HG03575 (cell line): ENCODE data around the gene FFAR4.

ENCODE experiments used
- ATAC-seq: cut with Tn5 transposase; IDR thresholded peaks from one replicate; pipeline ENCODE4 v1.9.1; 2021; ENCODE audit not compliant: unreplicated experiment, insufficient number of reproducible peaks, low FRiP score; ENCODE audit errors: extremely low read depth

FFAR4 gene

GRCh38 chr10:93567277-93568104 is 1.0 kb downstream of the FFAR4 start:
- no peak for ATAC-seq

- no peak for ATAC-seq
Observed at GRCh38 chr10:93568105-93568390, 1.6 kb downstream of the FFAR4 start.

- no peak for ATAC-seq
Observed at GRCh38 chr10:93570383-93570782, 3.9 kb downstream of the FFAR4 start.

- no peak for ATAC-seq
Observed at GRCh38 chr10:93572606-93573005, 6.1 kb downstream of the FFAR4 start.

GRCh38 chr10:93573051-93573909 is 6.8 kb downstream of the FFAR4 start:
- ATAC-seq, result no peak

GRCh38 chr10:93573924-93574323 is 7.5 kb downstream of the FFAR4 start:
- no peak for ATAC-seq

GRCh38 chr10:93576888-93577287 is 10.4 kb downstream of the FFAR4 start:
- ATAC-seq, result no peak

- ATAC-seq, result no peak
Observed at GRCh38 chr10:93577565-93577964, 11.1 kb downstream of the FFAR4 start.

GRCh38 chr10:93579089-93579488 is 12.6 kb downstream of the FFAR4 start:
- ATAC-seq, result no peak

GRCh38 chr10:93579985-93580711 is 13.7 kb downstream of the FFAR4 start:
- ATAC-seq, result no peak

GRCh38 chr10:93580828-93581227 is 14.4 kb downstream of the FFAR4 start:
- ATAC-seq, result no peak

- no peak for ATAC-seq
Observed at GRCh38 chr10:93584445-93584844, 18.0 kb downstream of the FFAR4 start.

- ATAC-seq, result no peak
Observed at GRCh38 chr10:93589648-93590562, 23.4 kb downstream of the FFAR4 start.

GRCh38 chr10:93590638-93591037 is 24.2 kb downstream of the FFAR4 start:
- no peak for ATAC-seq

- ATAC-seq, result no peak
Observed at GRCh38 chr10:93591065-93591808, 24.8 kb downstream of the FFAR4 start.

GRCh38 chr10:93593254-93593653 is 26.8 kb downstream of the FFAR4 start:
- ATAC-seq, result no peak

GRCh38 chr10:93593749-93594148 is 27.3 kb downstream of the FFAR4 start:
- ATAC-seq, result no peak

GRCh38 chr10:93594518-93594917 is 28.1 kb downstream of the FFAR4 start:
- no peak for ATAC-seq
